Left lung (tissue), 10 donors: ENCODE measurements around the gene CACNA1H. TPM values are rescaled to one million over a fixed set of nuclear protein-coding genes. Genes with fewer than 3 reads are reported as not detected.
A peak's percentile ranks its signal among the peaks of the same experiment; 100 is the strongest.

ENCODE experiments used
- ATAC-seq: fragments of 200-7000 bp; cut with Tn5 transposase; one replicate; pipeline ENCODE4 v1.9.1; 2020; ENCODE audit warnings: moderate library complexity
- DNase-seq, 4 donors: peaks; one replicate each; pipeline ENCODE4 v3.0.0-alpha.2; 2013 to 2020
- H3K27ac ChIP-seq, 2 donors: fragments of 200-600 bp; sonication (generic) in 1 of 2; one replicate each; pipeline versions ENCODE4 v1.5.0 to v1.8.0; 2020 to 2021
- H3K27me3 ChIP-seq, 2 donors: fragments of 200-600 bp; sonication (generic) in 1 of 2; one replicate each; pipeline versions ENCODE4 v1.5.0 to v1.8.0; 2020 to 2021
- H3K36me3 ChIP-seq, 2 donors: fragments of 200-600 bp; sonication (generic) in 1 of 2; one replicate each; pipeline versions ENCODE4 v1.5.0 to v1.8.0; 2020 to 2021
- H3K4me1 ChIP-seq, 2 donors: fragments of 200-600 bp; one replicate each; pipeline ENCODE4 v1.8.0; 2021
- H3K4me3 ChIP-seq, 2 donors: fragments of 200-600 bp; sonication (generic) in 1 of 2; one replicate each; pipeline versions ENCODE4 v1.5.0 to v1.8.0; 2020 to 2021; ENCODE audit warnings: mild to moderate bottlenecking in 1 of 2
- H3K9me3 ChIP-seq, 2 donors: fragments of 200-600 bp; sonication (generic) in 1 of 2; one replicate each; pipeline versions ENCODE4 v1.5.0 to v1.8.0; 2020 to 2021
- CTCF ChIP-seq, 2 donors: fragments of 200-600 bp; sonication (generic) in 1 of 2; IDR thresholded peaks; one replicate each; pipeline versions ENCODE4 v1.5.0 to v1.8.0; 2021; ENCODE audit warnings: antibody characterized with exemption in 2 of 2
- intact Hi-C, 2 donors: fragments of 100-400 bp; cut with DNase I; formaldehyde crosslinking; loops; one replicate each; pipeline versions ENCODE4 v1.11.2 to v1.14.2; 2022
- polyA plus RNA-seq, 6 donors: library from polyadenylated mRNA; unstranded; fragments of 120-200 nt; gene quantifications; one replicate each; pipeline ENCODE4 v1.2.1, GENCODE V29; 2013; ENCODE audit not compliant: insufficient read length in 6 of 6
- total RNA-seq, 2 donors: library from RNA; stranded (reverse); fragmentation: NEBNext Ultra II Directional; extraction: Animal tissue kit (Norgen Biotek cat#: 25700); gene quantifications; one replicate each; pipeline ENCODE4 v1.2.1, GENCODE V29; 2021
- donor health status: DM: no; HTN: yes; CAD: no.
- donor health status: DM: no; HTN: no; CAD: no.

CACNA1H gene
- total and polyA plus RNA-seq, 8 donors: 3.4 to 14.0 (median 7.1) TPM

GRCh38 chr16:1122398-1122765, 30.5 kb upstream of the CACNA1H start:
- no peaks in the 10 kb centered on the region for H3K4me1 ChIP-seq
- H3K9me3 ChIP-seq: no peaks in the 10 kb centered on the region
- DNase-seq (no peak), ATAC-seq (no peak)
- TF ChIP-seq CTCF (IDR thresholded peaks at IDR 0.05): no peak
- peaks cover 0 to 99% of the 10 kb centered on the region in 2 donors for H3K27me3 ChIP-seq
- no peaks in the 10 kb centered on the region for H3K36me3 ChIP-seq
- H3K4me3 ChIP-seq: no peak overlapping the region
- intact Hi-C loops: no loop called here
- H3K27ac ChIP-seq: no peak overlapping the region

GRCh38 chr16:1123525-1124230, 29.2 kb upstream of the CACNA1H start:
- no peak for TF ChIP-seq CTCF (IDR thresholded peaks at IDR 0.05)
- DNase-seq (no peak), ATAC-seq (no peak)
- Histone ChIP-seq H3K36me3 (no peaks in the 10 kb centered on the region), H3K4me1 (no peaks in the 10 kb centered on the region), H3K27me3 (peaks cover 0 to 97% of the 10 kb centered on the region in 2 donors), H3K4me3 (no peak overlapping the region), H3K27ac (no peak overlapping the region), H3K9me3 (no peaks in the 10 kb centered on the region)
- intact Hi-C loops: no loop called here

- no peak for ATAC-seq
- intact Hi-C loops: no loop called here
- Histone ChIP-seq H3K27ac (no peak overlapping the region), H3K27me3 (peaks cover 0 to 93% of the 10 kb centered on the region in 2 donors), H3K9me3 (no peaks in the 10 kb centered on the region), H3K4me1 (no peaks in the 10 kb centered on the region), H3K36me3 (no peaks in the 10 kb centered on the region), H3K4me3 (no peak overlapping the region)
- DNase-seq: no peak
- TF ChIP-seq CTCF (IDR thresholded peaks at IDR 0.05): no peak
These were observed 28.6 kb upstream of the CACNA1H start for GRCh38 chr16:1124291-1124690.

DNA sequence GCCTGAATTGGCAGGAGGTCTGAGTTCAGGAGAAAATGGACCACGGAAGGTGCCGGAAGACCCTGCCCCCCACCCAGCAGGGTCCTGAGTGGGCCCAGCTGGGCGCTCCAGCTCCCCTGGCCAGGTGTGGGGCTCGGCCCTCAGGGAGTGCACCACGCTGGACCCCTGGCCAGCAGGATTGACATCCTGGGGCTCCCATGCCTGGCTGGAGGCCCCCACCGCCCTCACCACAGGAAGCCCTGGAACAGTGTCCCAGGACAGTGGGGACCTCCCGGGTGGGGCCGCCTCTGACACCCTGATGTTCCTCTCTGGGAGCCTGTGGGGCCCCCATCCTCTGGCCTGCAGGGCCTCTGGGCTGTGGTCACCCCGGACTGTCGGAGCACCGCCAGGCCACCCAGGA, 28.1 kb upstream of the CACNA1H start:
- ATAC-seq (no peak), DNase-seq (no peak)
- H3K4me1 ChIP-seq: no peaks in the 10 kb centered on the region
- H3K27me3 ChIP-seq: peaks cover 0 to 88% of the 10 kb centered on the region in 2 donors
- no peak for TF ChIP-seq CTCF (IDR thresholded peaks at IDR 0.05)
- no peaks in the 10 kb centered on the region for H3K36me3 ChIP-seq
- no peak overlapping the region for H3K4me3 ChIP-seq
- H3K27ac ChIP-seq: no peak overlapping the region
- intact Hi-C loops: no loop called here
- no peaks in the 10 kb centered on the region for H3K9me3 ChIP-seq

GRCh38 chr16:1125471-1125870, 27.4 kb upstream of the CACNA1H start:
- DNase-seq (peak in 2 of 4 donors; percentile 27 to 58), ATAC-seq (no peak)
- no peak overlapping the region for H3K27ac ChIP-seq
- no peak for TF ChIP-seq CTCF (IDR thresholded peaks at IDR 0.05)
- H3K36me3 ChIP-seq: no peaks in the 10 kb centered on the region
- H3K27me3 ChIP-seq: peaks cover 0 to 86% of the 10 kb centered on the region in 2 donors
- H3K4me3 ChIP-seq: no peak overlapping the region
- H3K9me3 ChIP-seq: no peaks in the 10 kb centered on the region
- H3K4me1 ChIP-seq: no peaks in the 10 kb centered on the region
- intact Hi-C loops: no loop called here
